Measurements from ENCODE around the gene POLD2.

The POLD2 gene

DNA sequence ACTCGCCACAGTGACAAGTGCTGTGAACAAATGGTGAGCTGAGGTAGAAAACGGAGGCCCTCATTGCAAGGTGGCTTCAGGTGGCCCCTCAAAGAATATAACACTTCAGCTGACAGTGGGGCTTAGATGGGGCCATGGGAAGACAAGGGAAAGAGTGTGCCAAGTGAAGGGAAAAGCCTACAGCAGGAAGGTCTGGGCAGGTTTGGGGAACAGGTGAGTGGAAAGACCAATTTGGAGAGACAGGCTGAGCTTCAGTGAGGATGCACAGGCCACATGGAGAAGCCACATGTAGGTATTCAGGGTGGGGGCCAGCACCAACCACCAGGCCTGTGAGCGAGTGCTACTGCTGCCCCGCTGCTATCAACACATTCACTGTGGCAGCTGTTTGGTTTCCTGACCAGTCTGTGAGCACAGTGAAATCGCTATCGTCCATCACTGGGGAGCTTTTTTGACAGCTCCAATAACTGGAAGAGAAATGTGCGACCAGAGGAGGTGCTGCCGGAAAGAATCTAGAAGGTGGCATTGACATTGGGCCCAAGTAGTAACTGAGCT lies 3.4 kb downstream of the POLD2 start:
- Histone ChIP-seq H3K9me3 (ENCODE audit: insufficient read depth, low read length) (no peaks in the 10 kb centered on the region), H3K79me2 (ENCODE audit: insufficient read depth, low read length) (peaks cover 25% of the 10 kb centered on the region), H3K4me2 (ENCODE audit: low read depth, low read length, poor library complexity, severe bottlenecking) (no peak overlapping the region), H3F3A (ENCODE audit: insufficient read depth) (peaks cover 2% of the 10 kb centered on the region), H3K9me2 (replicated peaks; ENCODE audit: insufficient read depth, low read length) (no peaks in the 10 kb centered on the region), H3K36me3 (ENCODE audit: low read length) (peaks cover 5% of the 10 kb centered on the region; the same call in 1 of the 2 replicates), H4K20me1 (ENCODE audit: low read depth, low read length) (no peaks in the 10 kb centered on the region), H2AFZ (ENCODE audit: low read depth, low read length, severe bottlenecking) (no peak overlapping the region), H3K9ac (ENCODE audit: low read length) (no peak overlapping the region), H3K27ac (ENCODE audit: low read depth, low read length) (no peak overlapping the region), H3K27me3 (ENCODE audit: low read length) (no peaks in the 10 kb centered on the region), H3K4me3 (ENCODE audit: insufficient read depth, low read length, poor library complexity, severe bottlenecking) (no peak overlapping the region)
- TF ChIP-seq EZH2phosphoT487 (conservative IDR thresholded peaks at IDR 0.05; ENCODE audit: low read length), result no peak
- TF ChIP-seq, protein P1, sequence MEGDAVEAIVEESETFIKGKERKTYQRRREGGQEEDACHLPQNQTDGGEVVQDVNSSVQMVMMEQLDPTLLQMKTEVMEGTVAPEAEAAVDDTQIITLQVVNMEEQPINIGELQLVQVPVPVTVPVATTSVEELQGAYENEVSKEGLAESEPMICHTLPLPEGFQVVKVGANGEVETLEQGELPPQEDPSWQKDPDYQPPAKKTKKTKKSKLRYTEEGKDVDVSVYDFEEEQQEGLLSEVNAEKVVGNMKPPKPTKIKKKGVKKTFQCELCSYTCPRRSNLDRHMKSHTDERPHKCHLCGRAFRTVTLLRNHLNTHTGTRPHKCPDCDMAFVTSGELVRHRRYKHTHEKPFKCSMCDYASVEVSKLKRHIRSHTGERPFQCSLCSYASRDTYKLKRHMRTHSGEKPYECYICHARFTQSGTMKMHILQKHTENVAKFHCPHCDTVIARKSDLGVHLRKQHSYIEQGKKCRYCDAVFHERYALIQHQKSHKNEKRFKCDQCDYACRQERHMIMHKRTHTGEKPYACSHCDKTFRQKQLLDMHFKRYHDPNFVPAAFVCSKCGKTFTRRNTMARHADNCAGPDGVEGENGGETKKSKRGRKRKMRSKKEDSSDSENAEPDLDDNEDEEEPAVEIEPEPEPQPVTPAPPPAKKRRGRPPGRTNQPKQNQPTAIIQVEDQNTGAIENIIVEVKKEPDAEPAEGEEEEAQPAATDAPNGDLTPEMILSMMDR (IDR thresholded peaks at IDR 0.05; ENCODE audit: insufficient read depth, low read length, poor library complexity, severe bottlenecking), result no peak

DNA sequence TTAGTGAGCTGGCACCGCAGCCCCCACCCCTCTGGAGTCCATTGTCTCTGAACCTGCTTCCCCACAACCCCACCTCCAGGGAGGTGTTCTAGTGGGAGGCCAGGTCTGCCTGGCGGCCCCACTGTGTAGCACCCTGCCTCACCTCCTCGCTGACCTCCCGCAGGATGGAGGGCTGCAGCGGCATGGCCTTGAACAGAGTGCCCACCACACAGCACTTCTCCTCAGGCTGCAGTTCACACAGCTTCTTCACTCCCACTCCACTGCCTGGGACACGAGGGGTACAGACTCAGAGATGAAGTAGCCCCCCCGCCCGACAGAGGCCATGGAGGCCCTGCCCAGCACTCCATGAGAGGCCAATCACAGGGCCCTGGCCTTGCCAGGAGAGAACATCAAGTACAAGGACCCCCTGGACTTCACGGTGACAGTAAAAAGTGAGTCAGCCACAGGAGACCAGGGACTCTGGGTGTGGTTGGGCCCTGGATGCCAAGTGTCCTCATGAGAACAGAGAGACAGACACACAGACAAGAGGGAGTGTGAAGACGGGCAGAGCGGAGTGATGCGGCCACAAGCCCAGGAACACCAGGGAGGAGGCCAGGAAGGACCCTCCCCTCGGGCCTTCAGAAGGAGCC lies 5.4 kb downstream of the POLD2 start:
- Histone ChIP-seq H3K27me3 (ENCODE audit: low read length) (no peaks in the 10 kb centered on the region), H3K27ac (ENCODE audit: low read depth, low read length) (no peak overlapping the region), H4K20me1 (ENCODE audit: low read depth, low read length) (no peaks in the 10 kb centered on the region), H2AFZ (ENCODE audit: low read depth, low read length, severe bottlenecking) (no peak overlapping the region), H3K9me3 (ENCODE audit: insufficient read depth, low read length) (no peaks in the 10 kb centered on the region), H3K9me2 (replicated peaks; ENCODE audit: insufficient read depth, low read length) (no peaks in the 10 kb centered on the region), H3K36me3 (ENCODE audit: low read length) (peaks cover 5% of the 10 kb centered on the region; the same call in 1 of the 2 replicates), H3K4me2 (ENCODE audit: low read depth, low read length, poor library complexity, severe bottlenecking) (no peak overlapping the region), H3F3A (ENCODE audit: insufficient read depth) (no peaks in the 10 kb centered on the region), H3K79me2 (ENCODE audit: insufficient read depth, low read length) (peaks cover 23% of the 10 kb centered on the region), H3K4me3 (ENCODE audit: insufficient read depth, low read length, poor library complexity, severe bottlenecking) (no peak overlapping the region), H3K9ac (ENCODE audit: low read length) (no peak overlapping the region)
- TF ChIP-seq, protein P1 (IDR thresholded peaks at IDR 0.05; ENCODE audit: insufficient read depth, low read length, poor library complexity, severe bottlenecking), result no peak
- TF ChIP-seq EZH2phosphoT487 (conservative IDR thresholded peaks at IDR 0.05; ENCODE audit: low read length), result no peak

DNA sequence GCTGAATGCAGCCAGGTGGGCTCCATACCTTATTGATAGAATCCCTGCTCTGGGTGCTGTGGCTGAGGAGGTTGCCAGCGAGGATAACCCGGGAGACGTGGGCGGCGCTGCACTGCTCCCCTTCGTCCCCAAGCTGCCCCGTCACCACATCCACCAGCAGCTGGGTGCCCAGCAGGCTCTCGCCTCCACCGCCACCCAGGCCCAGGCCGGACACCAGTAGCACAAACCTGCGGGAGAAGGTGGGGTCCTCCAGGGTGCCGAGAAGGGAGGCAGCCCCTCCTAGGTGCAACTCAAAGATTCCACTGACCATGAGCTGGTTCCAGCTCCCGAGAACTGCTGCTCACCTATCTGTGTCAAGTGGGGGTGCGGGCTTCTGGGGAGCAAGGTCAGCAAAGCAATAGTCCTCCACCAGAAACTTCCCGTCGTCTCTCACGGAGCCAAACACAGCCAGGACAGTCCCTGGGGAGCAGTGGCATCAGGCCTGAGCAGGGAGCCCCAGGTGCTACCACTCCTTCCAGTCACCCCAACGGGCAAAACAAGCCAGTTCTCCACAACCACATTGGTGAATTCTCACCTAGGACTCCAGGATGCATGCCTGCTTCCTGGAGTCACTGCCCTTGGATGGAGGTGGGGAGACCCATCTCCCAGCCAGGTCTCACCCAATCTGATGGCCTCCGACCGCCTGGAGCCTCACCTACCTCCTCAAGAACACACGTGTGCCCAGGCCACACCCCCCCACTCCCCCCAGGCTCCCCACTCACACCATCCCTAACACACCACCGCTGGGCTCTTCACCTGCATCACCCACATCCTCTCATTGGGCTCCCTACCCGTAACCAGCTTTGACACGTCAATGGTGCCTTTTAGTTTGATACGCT lies 6.3 kb downstream of the POLD2 start:
- H3K4me3 ChIP-seq (ENCODE audit: insufficient read depth, low read length, poor library complexity, severe bottlenecking), result no peak overlapping the region
- no peak overlapping the region for H3K27ac ChIP-seq (ENCODE audit: low read depth, low read length)
- H3K4me2 ChIP-seq (ENCODE audit: low read depth, low read length, poor library complexity, severe bottlenecking), result no peak overlapping the region
- H3K36me3 ChIP-seq (ENCODE audit: low read length), result peaks cover 5% of the 10 kb centered on the region; the same call in 1 of the 2 replicates
- H3K27me3 ChIP-seq (ENCODE audit: low read length), result no peaks in the 10 kb centered on the region
- H4K20me1 ChIP-seq (ENCODE audit: low read depth, low read length), result no peaks in the 10 kb centered on the region
- no peaks in the 10 kb centered on the region for H3K9me3 ChIP-seq (ENCODE audit: insufficient read depth, low read length)
- peaks cover 14% of the 10 kb centered on the region for H3K79me2 ChIP-seq (ENCODE audit: insufficient read depth, low read length)
- H3F3A ChIP-seq (ENCODE audit: insufficient read depth), result no peaks in the 10 kb centered on the region
- H3K9ac ChIP-seq (ENCODE audit: low read length), result no peak overlapping the region
- TF ChIP-seq, protein P1 (IDR thresholded peaks at IDR 0.05; ENCODE audit: insufficient read depth, low read length, poor library complexity, severe bottlenecking), result no peak
- TF ChIP-seq EZH2phosphoT487 (conservative IDR thresholded peaks at IDR 0.05; ENCODE audit: low read length), result no peak
- H2AFZ ChIP-seq (ENCODE audit: low read depth, low read length, severe bottlenecking), result no peak overlapping the region
- H3K9me2 ChIP-seq (replicated peaks; ENCODE audit: insufficient read depth, low read length), result no peaks in the 10 kb centered on the region

Measured in SU-DHL-6 (cell line).